Activated CD4-positive, alpha-beta T cell treated with anti-CD3 and anti-CD28 coated beads, Interleukin-2, Interleukin-6, amounts not matched to agents 100 ng/mL and 50 ng/mL, durations not matched to agents 16 hours and 8 hours (primary cell): ENCODE results near the gene ELMO2.

ENCODE experiments used
- DNase-seq: peaks from one replicate; pipeline ENCODE4 v3.0.0-alpha.2; 2020

ELMO2 gene, protein sequence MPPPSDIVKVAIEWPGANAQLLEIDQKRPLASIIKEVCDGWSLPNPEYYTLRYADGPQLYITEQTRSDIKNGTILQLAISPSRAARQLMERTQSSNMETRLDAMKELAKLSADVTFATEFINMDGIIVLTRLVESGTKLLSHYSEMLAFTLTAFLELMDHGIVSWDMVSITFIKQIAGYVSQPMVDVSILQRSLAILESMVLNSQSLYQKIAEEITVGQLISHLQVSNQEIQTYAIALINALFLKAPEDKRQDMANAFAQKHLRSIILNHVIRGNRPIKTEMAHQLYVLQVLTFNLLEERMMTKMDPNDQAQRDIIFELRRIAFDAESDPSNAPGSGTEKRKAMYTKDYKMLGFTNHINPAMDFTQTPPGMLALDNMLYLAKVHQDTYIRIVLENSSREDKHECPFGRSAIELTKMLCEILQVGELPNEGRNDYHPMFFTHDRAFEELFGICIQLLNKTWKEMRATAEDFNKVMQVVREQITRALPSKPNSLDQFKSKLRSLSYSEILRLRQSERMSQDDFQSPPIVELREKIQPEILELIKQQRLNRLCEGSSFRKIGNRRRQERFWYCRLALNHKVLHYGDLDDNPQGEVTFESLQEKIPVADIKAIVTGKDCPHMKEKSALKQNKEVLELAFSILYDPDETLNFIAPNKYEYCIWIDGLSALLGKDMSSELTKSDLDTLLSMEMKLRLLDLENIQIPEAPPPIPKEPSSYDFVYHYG

DNA sequence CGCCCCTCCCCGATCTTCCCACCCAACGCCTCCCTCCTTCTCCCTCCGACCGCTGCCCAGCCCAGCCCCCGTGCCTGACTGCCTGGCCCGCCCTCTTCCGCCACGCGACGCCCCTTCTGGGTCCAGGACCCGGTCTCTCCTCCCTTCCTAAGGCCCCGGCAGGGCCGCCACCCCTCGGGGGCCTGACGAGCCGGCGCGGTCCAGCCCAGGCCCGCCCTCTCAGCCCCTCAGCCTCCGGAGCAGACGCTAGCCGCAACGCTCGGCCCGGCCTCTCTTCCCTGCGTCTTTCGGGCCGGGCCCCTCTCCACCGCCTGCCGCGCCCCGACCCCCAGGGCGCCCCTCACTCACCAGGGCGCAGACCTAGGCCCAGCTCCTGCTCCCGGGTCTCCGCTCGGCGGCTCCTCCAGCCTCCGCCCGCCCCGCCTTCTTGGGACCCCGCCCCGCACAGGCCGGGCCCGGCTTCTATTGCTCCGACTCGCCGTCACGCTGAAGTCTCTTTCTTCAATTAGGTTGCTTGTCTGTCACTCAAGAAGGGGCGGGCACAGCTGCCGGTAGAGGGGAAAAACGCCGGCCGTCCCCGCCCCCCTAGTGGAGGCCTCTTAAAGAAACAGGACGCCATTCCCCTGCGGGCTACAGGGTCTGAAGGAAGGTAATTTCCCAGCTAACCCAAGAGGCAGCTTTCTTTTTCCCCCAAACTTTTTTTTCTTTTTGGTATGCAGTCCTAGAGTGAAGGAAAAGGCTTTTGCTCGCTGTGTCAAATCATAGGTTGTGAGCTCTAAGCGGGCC, at the start of gene ELMO2:
TSS of gene ELMO2 (minus strand) at position 416 of the 786 bp plus-strand sequence. CDS start 12,133 bp downstream, outside the sequence.
- DNase-seq, result peak; percentile 98

DNA sequence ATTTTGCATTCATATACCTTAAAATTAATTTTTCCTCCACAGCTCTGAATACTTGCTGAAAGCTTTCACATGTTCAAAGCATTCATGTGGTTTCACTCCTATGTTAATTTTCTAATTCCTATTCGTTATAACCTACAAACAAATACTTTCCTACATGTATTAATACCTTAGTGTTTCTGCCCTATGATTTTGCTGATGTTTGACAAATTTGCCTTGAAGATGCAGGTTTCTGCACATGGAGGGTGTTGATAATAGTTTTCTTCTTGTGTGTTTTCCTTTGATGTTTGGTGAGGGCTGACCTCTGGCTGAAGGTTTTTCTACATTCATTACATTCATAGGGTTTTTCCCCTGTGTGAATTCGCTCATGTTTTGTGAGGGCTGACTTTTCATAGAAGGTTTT, 49.3 kb upstream of the ELMO2 start:
- no peak for DNase-seq

DNA sequence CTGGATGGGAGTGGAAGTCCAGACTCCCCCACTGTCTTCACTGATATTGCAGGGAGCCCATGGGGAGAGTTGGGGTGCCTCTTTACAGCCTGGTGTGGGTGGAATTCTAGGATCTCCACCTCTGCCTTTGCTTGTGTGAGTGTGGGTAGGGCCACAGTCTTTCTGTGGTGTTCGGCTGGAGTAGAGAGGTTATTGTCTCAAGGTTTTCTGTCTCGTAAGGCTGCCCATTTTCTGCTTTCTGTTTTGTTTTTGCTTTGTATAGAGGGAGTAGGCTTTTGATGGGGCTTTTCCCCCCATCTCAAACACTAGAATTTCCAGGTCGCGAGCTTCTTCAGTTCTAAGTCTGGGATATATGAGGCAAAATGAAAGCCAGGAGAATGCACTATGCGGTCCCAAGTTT, 40.4 kb upstream of the ELMO2 start:
- DNase-seq, result no peak

DNA sequence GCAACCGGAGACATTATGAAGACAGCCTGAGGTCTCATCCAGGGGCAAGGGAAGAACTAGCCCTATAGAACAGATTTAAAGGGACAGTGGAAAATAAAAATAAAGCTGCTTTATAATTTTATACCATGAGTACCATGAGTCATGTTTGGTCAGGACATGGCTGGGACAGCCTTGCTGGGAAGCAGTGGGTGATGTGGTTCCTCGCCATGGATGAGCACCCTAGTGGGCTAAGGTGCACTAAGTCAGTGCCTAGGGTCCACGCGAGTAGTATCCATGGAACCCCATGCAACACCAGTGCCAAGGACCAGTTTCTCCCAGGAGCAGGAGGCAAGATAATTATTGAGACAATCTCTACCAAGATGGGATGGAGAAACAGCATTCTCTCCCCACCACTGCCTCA, 33.4 kb upstream of the ELMO2 start:
- DNase-seq, result no peak

DNA sequence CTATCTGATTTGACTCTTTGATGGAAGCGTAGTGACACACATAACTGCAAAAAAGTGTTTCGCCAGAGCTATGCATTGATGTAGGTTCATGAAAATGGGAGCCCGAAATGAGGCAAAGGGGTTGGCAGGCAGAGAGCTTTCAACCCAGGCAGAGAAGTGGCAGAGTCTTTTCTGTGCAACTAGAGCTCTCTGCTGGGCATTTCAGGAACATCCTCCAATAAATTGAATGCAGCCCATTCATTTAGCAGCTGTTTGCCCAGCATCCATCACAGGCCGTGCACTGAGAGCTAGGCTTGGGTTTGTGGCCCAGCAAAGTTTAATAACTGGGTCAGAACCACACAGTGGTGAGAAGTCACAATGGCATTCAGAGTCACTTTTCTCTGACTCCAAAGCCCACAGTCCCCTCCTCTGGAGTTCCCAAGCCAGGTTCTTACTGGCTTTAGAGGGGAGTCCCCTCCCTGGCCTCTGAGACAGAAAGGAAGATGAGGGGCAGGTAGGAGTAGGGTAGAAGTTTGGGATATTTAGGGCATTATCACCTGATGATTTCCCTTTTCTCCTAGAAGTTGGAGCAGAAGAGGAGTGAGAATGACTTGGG, 31.8 kb upstream of the ELMO2 start:
- peak; percentile 4 for DNase-seq

DNA sequence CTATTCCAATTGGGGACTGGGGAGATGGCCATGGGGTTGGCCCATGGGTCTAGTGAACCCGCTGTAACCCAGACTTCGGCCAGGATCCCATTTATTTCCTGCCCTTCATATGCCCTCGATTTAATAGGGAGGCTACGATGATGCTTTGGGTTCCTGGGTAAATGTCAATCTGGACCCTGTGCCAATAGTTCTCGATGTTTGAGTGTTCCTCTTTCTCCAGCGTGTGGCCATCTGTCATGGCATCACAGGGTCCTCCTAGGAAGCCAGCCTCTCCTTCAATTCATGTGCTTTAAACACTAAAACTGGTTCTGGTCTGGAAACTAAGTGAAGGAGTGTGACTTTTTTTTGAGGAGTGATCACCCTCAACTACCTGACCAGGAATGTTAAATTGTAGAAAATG, 28.7 kb upstream of the ELMO2 start:
- no peak for DNase-seq

DNA sequence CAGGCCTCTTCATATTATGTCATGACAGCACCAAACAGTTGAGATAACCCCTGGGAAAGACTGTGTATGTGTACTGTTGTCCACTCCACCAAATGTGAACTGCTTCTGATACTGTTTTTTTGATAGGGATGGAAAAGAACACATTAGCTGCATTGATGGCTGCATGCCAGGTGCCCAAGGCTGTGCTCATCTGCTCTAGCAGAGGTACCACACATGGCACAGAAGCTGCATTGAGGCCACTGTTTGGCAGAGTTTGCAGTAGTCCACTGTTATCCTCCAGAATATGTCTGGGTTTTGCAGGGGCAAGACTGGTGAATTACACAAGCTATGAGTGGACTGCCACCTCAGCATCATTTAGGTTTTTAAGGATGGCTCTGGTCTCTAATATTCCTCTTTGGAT, 28.2 kb upstream of the ELMO2 start:
- no peak for DNase-seq

DNA sequence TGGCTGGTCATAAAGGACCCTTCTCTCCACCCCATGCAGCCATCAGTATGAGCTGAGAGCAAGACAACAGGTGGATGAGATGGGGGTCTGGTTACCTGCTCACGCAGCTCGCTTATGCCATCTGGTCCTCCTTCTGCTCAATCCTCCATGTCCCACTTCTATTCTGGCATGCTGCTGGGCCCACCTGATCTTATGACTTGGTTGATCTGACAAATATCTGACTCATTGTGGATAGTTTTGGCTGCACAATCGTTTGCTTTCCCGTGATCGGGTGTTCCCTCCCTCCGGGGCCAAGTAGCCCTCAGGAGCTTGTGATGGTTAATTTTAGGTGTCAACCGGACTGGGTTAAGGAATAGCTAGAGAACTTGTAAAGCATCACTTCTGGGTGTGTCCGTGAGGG, 26.6 kb upstream of the ELMO2 start:
- DNase-seq, result no peak

DNA sequence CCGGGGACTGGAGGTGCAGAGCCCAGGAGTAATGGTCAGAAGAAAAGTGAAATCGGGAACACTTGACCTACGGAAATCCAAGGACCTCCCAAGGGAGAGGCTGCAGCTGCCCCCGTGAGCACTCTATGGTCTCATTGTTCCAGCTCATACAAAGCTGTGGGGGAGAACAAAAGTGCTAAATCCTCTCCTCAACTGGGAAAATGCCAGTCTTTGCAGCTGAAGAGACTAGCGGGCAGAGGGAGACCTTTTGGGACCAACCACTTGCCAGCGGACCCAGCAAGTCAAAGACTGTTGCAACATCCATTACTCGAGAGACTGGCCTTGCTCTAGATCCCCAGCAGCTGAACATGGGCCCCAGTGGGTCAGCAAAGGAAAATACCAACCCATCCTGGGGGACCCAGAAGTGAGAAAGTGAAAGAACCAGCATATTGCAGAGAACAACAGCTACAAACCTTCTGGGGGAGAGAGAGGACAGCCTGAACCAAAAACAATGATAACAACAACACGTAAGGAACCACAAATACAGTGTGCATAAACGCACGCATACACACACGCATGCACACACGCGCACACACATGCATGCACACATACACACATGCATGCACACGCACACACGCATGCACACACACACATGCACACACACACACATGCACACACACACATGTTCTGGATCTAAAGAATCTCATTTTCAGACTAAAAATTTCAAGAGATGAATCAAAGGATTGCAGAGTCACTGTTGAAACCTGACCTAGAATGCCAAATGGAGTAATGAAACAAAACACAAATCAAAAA, 24.7 kb upstream of the ELMO2 start:
- no peak for DNase-seq

DNA sequence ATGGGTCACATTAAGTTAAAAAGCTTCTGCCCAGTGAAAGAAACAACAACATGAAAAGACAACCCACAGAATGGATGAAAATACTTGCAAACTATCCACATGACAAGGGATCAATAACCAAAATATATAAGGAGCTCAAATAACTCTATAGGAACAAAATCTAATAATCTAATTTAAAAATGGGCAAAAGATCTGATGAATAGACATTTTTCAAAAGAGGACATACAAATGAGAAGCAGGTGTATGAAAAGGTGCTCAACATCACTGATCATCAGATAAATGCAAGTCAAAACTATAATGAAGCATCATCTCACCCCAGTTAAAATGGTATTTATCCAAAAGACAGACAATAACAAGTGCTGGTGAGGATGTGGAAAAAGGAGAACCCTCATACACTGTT, 21.0 kb upstream of the ELMO2 start:
- no peak for DNase-seq

DNA sequence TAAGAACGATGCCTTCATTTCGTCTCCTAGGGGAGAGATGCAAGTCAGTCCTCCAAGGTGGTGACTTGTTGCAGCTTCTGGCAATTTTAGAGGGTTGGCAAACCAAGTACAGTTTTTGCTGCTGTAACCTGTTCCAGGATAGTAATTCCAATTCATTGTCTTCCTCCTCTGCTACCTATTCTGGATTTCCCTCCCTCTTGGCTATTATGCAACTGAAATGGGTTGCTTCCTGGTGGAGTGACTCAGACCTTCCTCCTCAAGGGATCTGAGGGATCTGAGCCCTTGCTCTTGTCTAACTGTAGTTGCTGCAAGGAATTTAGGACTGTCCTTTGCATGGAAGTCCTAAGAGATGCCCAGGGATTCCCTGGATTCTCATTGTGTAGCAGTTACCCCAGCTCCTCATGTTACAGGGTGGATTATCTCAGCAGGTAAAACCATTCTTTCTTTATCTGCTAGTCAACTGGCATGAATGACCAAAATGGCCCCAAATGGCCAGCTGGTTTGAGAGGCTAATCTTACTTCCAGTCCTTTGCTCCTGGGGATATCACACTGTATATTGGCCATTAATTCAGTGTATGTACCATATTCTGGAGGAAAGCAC, 17.6 kb upstream of the ELMO2 start:
- no peak for DNase-seq

DNA sequence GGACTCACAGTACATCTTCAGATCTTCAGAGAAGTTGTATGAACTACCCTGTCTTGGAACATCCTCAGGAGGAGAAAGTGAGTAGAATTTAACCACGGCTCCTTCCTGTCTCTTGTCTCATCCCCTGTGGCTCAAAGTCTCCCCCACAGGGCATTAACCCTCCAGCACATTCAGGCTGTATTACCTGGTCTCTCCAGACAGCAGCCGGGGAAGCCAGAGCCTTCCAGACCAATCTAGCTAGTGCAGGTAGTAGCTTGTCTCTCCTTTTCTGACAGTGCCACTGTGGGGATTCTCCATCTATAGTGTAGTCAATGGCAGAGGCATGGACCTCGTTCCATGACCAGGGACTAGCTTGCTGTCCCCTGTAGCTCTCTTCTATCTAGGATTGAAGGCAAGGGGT, 16.9 kb upstream of the ELMO2 start:
- no peak for DNase-seq

DNA sequence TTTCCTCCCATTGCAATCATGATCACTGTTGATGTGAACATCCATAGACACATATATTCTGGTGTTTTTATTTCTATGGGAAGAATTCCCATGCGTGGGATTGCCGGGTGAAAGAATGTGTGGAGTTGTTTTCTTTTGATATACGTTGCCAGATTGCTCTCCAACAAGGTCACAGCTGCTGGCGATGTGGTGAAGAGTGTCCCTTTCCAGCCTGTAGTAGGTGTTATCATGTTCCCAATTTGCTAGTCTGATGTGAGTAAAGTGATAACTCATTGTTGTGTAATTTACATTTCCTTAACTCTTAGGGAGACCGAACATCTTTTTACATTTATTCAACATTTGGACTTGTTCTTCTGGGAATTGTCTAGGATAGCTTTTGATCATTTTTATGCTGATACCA, 14.5 kb upstream of the ELMO2 start:
- no peak for DNase-seq

DNA sequence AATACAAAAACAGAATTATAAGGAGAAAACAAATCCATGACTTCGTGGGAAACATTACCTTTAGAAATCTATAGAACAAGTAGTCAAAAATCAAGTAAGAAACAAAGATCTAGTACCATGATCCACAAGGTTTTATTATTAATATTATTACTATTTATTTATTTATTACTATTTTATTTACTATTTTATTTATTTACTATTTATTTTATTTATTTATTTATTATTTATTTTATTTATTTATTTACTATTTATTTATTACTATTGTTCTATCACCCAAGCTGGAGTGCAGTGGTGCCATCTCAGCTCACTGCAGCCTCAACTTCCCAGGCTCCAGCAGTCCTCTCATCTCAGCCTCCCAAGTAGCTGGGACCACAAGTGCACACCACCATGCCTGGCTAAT, 13.5 kb upstream of the ELMO2 start:
- no peak for DNase-seq

DNA sequence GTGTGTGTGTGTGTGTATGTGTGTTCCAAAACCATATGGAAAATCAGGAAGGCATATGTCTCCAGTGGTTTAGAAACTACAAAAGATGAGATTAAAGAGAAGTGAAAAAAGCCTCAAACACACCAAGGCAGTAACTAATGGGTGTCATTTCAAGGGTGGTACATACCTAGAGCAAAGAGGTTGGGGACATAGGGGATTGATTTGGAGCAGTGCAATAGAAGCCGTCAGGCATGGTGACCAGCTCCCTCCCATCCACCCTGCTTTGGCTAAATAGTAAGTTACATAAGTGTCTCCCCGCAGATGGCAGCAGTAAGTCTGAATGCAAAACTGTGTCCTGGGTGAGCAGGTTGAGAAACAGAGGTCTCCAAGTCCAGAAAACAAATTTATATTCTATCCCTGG, 10.4 kb upstream of the ELMO2 start:
- no peak for DNase-seq

DNA sequence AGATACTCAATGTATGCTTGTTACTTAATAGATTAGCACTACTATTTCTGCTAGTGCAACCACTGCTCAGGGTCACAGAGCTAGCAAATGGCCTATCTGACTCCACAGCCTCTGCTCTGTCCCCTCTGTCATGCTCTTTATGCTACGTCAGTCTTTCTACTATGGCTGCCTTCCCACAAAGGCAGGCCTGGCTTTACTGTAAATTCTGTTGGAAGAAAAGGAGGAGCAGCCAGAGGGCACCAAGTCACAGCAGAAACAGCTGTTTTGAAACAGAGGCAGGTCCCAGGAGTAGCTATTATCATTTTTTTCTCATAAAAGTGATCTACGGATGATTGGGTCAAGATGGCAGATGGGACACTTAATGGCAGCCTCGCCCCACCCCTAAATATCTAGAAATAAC, 10.0 kb upstream of the ELMO2 start:
- DNase-seq, result no peak

DNA sequence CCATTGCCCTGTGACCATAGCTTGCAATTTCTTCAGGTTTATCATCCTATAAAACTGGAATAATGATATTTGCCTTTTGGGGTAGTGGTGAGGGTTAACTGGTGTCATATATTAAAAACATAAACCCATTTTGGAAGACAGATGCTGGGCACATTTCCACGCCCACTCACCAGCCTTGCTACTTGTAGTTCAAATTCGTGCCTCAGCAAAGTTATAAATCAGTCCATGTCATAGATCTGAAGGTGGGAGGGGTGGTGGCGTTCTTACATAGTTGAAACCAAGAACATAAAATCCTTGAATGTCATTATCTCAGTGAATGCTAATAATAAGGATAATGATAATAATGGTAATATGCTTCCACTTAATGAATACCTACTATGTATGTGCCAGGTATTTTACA, 9.4 kb upstream of the ELMO2 start:
- DNase-seq, result no peak

DNA sequence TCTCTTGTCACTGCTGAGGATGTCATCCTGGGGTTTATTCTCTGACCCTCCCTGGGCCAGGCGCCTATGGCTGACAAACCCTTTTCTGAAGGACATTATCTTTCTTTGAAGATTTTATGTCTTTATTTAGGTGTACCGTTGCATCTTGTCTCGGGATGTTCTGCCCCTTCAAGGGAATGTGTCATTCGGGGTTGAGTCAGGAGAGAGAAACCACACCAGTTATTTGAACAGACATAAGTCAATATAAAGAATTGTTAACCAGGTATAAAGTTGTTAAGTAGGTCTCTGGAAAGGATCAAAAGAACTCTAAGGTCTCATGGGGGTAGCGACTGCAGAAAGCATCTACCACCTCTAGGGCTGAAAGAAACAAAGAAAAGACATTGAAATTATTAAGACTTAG, 8.2 kb upstream of the ELMO2 start:
- no peak for DNase-seq

DNA sequence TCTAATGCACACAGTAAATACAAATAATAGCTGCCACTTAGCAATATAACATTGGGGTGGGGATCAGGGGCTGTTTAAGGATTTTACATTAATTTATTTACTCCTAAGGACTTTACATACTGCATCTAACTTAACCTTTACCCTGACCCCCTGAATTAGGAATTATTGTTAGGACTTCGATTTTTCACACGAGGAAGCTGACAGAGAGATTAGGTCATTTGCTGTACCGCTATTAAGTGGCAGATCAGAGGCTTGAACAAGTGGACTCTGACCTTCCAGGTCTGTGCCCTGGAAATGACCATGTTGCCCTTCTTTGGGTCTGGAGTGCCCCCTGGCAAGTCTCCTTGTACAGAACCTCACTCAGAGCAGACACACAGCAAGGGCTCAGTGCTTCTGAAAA, 5.2 kb upstream of the ELMO2 start:
- DNase-seq, result no peak

DNA sequence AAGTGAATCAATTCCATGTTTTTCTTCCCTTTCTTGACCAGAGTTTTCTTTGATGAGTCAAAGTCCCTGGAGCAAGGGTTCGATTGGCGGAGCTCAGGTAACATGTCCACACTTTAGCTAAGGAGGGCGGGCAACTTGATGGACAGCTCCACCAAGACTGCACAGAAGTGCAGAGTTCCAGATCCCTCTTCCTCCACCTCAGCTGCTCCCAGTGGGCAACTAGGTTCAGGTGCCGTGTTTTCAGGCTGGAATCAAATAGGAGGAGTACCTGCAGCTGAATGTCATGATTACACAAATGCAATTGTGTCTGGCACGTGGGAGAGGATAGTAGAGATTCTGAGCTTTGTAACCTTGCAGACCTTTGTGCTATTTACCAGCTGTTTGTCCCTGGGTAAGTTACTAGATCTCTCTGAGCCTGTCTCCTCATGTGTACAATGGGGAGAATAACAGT, 1.9 kb upstream of the ELMO2 start:
- DNase-seq, result no peak

DNA sequence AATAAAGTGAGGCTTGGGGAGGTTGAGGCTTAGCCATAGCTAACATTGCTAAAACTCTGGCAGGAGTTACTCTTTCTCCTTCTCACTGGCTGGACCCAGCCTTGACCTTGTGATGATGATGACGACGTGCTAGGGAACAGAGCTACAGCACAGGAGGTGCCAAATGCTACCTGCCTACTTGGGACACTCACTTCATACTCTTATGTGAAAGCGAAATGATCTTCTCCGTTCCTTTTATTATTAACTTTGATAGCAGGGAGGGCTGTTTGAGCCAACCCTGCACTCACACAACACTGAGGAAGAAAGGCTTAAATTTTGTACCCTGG, 1.2 kb upstream of the ELMO2 start:
- no peak for DNase-seq

DNA sequence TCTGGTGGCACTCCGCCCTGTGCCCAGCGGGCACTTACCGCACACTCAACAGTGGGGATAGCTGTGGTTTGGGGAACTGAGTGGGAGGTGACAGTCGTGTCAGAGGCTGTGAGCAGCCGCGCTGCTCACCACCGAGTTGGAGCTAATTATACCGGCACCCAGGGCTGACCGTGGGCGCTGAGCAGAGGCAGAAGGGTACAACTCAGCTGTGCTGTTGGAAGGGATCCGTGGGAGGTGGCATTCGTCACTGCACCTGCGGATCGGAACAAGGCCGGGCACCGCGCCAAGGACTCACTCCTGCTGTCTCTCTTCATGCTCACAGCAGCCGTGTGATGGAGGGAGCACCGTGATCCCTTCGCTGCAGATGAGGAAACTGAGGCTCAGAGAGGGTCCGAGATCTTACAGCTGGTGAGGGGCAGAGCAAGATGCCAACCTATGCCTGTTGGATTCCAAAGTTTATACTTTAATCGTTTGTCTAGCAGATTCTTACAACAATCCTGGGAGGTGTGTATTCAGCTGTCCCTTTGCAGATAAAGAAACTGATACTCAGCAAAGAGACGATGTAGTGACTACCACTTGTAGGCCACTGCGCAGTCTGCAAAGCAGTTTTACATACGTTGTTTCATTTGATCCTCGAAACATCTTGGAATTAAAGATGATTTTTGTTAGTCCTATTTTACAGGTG, 713 bp upstream of the ELMO2 start:
- peak; percentile 60 for DNase-seq
